ENCODE data around the gene ATF7IP. TPM values are rescaled to one million over a fixed set of nuclear protein-coding genes. Genes with fewer than 3 reads are reported as not detected.

ATF7IP gene
- total RNA-seq, 1 donor from 2014 or later, result 115 TPM

DNA sequence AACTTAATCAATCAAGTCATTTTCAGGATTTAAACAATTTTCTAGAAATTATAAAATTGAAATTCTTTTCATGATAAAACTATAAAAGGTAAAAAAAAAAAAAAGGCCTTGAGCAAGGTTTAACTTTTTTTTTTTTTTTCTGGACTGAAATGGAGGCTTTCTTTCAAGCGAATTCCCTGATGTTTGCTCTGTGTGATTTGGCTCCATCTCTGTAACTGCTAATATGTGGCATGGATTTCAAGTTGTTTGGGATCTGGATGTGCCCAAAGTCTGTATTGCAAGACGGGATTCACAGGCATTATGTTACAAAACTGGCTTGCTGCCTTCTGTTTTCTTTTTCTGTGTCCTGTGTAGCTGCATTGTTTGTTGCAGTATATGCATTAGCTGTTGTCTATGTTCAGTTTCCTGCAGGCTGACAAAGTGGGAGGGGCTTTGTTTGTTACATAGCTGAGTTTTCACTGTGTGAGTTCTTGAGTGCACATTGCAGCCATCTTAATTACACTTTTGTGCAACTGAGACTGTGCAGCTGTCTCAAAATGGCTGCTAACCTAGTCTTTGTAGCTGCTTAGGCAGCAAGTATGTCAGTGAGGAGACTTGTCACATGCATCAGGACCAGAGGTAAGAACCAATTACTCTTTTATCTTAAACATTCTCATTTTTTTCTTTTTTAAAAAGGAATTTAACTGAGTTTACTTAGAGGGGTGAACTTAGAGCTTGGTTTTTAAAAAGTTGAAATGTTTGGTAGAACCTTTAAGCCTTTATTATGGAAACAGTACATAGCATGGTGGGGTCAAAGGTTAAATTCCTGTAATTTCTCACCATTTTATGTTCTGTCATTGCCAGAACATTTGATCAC lies 19.5 kb downstream of the ATF7IP start:
- FAIRE-seq (peak; percentile 54), DNase-seq (ENCODE audit: low read depth) (peak; percentile 97)
- no peaks in the 10 kb centered on the region for H3K9me3 ChIP-seq (ENCODE audit: insufficient read depth, low read depth, low read length)
- H2AFZ ChIP-seq (ENCODE audit: low read depth, low read length), result peak overlapping the region; percentile 74
- H3K36me3 ChIP-seq (ENCODE audit: insufficient read depth, low read length), result no peaks in the 10 kb centered on the region
- peak overlapping the region; percentile 77 for H3K4me3 Mint-ChIP-seq (ENCODE audit: unreplicated experiment)
- peak overlapping the region; percentile 58 for H3K4me3 ChIP-seq (ENCODE audit: insufficient read depth, low read depth, low read length)
- H3K79me2 ChIP-seq (ENCODE audit: insufficient read depth, low read length), result peaks cover 95% of the 10 kb centered on the region
- H3K36me3 Mint-ChIP-seq (ENCODE audit: low read depth, unreplicated experiment), result peaks cover 18% of the 10 kb centered on the region
- H3K27me3 Mint-ChIP-seq (ENCODE audit: low read depth, unreplicated experiment), result no peaks in the 10 kb centered on the region
- H4K20me1 ChIP-seq (ENCODE audit: insufficient read depth, low read length), result no peaks in the 10 kb centered on the region
- peak overlapping the region; percentile 59 for H3K9ac ChIP-seq (ENCODE audit: low read length)
- peaks cover 2% of the 10 kb centered on the region for H3K9me3 Mint-ChIP-seq (ENCODE audit: unreplicated experiment)
- peaks cover 18% of the 10 kb centered on the region for H3K4me1 ChIP-seq (ENCODE audit: insufficient read depth, low read length)
- peak overlapping the region; percentile 85 for H3K4me2 ChIP-seq (ENCODE audit: low read length)
- peak overlapping the region; percentile 80 for H3K27ac ChIP-seq (ENCODE audit: low read depth, low read length)
- peaks cover 10% of the 10 kb centered on the region for H3K4me1 Mint-ChIP-seq (ENCODE audit: low read depth, unreplicated experiment)
- no peak for TF ChIP-seq EZH2 (IDR thresholded peaks at IDR 0.05; ENCODE audit: insufficient read depth, low read length)
- TF ChIP-seq, protein P1, sequence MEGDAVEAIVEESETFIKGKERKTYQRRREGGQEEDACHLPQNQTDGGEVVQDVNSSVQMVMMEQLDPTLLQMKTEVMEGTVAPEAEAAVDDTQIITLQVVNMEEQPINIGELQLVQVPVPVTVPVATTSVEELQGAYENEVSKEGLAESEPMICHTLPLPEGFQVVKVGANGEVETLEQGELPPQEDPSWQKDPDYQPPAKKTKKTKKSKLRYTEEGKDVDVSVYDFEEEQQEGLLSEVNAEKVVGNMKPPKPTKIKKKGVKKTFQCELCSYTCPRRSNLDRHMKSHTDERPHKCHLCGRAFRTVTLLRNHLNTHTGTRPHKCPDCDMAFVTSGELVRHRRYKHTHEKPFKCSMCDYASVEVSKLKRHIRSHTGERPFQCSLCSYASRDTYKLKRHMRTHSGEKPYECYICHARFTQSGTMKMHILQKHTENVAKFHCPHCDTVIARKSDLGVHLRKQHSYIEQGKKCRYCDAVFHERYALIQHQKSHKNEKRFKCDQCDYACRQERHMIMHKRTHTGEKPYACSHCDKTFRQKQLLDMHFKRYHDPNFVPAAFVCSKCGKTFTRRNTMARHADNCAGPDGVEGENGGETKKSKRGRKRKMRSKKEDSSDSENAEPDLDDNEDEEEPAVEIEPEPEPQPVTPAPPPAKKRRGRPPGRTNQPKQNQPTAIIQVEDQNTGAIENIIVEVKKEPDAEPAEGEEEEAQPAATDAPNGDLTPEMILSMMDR (IDR thresholded peaks at IDR 0.05; ENCODE audit: insufficient read depth, low read depth, low read length), result no peak
- no peaks in the 10 kb centered on the region for H3K27me3 ChIP-seq (ENCODE audit: insufficient read depth, low read length)
- H3K27ac Mint-ChIP-seq (ENCODE audit: unreplicated experiment), result peak overlapping the region; percentile 93

DNA sequence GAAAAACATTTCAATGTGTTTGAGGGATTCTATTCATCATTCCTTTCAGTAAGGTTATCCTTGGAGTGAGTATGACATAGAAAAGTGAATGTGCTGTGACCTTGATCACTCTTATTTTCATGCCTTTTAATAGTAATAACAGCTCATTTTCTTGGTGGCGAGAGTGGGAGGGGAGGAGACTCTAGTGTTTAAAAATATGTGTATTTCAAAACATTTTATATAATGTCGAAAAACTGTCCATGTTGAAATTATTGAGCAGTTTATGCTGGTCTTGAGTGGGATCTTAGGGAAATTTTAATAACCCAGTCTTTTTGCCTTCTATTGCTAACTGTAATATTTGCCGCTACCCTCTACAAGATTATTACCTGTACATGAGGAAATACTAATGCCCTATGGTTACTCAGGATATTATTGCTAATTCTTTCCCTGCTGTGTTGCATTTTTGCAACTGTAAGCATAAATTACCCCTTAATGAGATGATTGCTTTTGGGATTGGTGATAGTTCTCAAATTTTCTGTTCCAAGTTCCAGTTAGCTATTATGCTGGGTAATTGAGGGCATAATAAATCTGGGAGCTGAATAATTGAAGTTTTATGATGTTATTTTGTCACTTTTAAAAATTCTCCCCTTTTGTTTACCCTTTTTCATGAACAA lies 21.9 kb downstream of the ATF7IP start:
- H3K4me3 Mint-ChIP-seq (ENCODE audit: unreplicated experiment), result peak overlapping the region; percentile 77
- H3K27ac ChIP-seq (ENCODE audit: low read depth, low read length), result no peak overlapping the region
- no peak for DNase-seq (ENCODE audit: low read depth)

More for the DNA sequence above, 21.9 kb downstream of the ATF7IP start:
- TF ChIP-seq, protein P1 (IDR thresholded peaks at IDR 0.05; ENCODE audit: insufficient read depth, low read depth, low read length), result no peak
- TF ChIP-seq EZH2 (IDR thresholded peaks at IDR 0.05; ENCODE audit: insufficient read depth, low read length), result no peak
- Mint-ChIP-seq H3K27ac (ENCODE audit: unreplicated experiment) (peak overlapping the region; percentile 58), H3K36me3 (ENCODE audit: low read depth, unreplicated experiment) (peaks cover 10% of the 10 kb centered on the region), H3K9me3 (ENCODE audit: unreplicated experiment) (no peaks in the 10 kb centered on the region), H3K27me3 (ENCODE audit: low read depth, unreplicated experiment) (no peaks in the 10 kb centered on the region), H3K4me1 (ENCODE audit: low read depth, unreplicated experiment) (peaks cover 23% of the 10 kb centered on the region)
- H4K20me1 ChIP-seq (ENCODE audit: insufficient read depth, low read length), result no peaks in the 10 kb centered on the region
- H3K9me3 ChIP-seq (ENCODE audit: insufficient read depth, low read depth, low read length), result no peaks in the 10 kb centered on the region
- H3K4me1 ChIP-seq (ENCODE audit: insufficient read depth, low read length), result peaks cover 20% of the 10 kb centered on the region
- H2AFZ ChIP-seq (ENCODE audit: low read depth, low read length), result no peak overlapping the region
- H3K79me2 ChIP-seq (ENCODE audit: insufficient read depth, low read length), result peaks cover 95% of the 10 kb centered on the region
- FAIRE-seq, result no peak
- H3K4me2 ChIP-seq (ENCODE audit: low read length), result peak overlapping the region; percentile 8
- H3K36me3 ChIP-seq (ENCODE audit: insufficient read depth, low read length), result no peaks in the 10 kb centered on the region
- H3K27me3 ChIP-seq (ENCODE audit: insufficient read depth, low read length), result no peaks in the 10 kb centered on the region
- H3K4me3 ChIP-seq (ENCODE audit: insufficient read depth, low read depth, low read length), result no peak overlapping the region
- H3K9ac ChIP-seq (ENCODE audit: low read length), result no peak overlapping the region

Data from astrocyte (in vitro differentiated cells and primary cell).